ENCODE data around the gene CACNB3.

The CACNB3 gene

GRCh38 chr12:48776956-48777355 lies 41.3 kb upstream of the CACNB3 start:
- H3K4me3 ChIP-seq (ENCODE audit: insufficient read depth in 1 of 2, low read depth in 1 of 2, low read length in 2 of 2) = no peak overlapping the region
- no peak overlapping the region for H2AFZ ChIP-seq (ENCODE audit: low read depth, low read length)
- no peak overlapping the region for H4K8ac ChIP-seq (ENCODE audit: low read length)
- H3K4me2 ChIP-seq (ENCODE audit: low read length, poor library complexity, severe bottlenecking) = no peak overlapping the region
- no peak for DNase-seq
- H2BK15ac ChIP-seq (ENCODE audit: low read depth, poor library complexity, severe bottlenecking) = no peak overlapping the region
- H3K18ac ChIP-seq (ENCODE audit: low read depth in 1 of 2, low read length in 2 of 2) = no peak overlapping the region
- 93% methylated on average over 6 of the region's 6 CpGs for WGBS
- H2BK120ac ChIP-seq (ENCODE audit: low read depth, low read length) = no peak overlapping the region
- no peak overlapping the region for H4K91ac ChIP-seq (ENCODE audit: low read length)
- no peak overlapping the region for H3K9ac ChIP-seq (ENCODE audit: low read length)
- H2BK5ac ChIP-seq (ENCODE audit: low read depth, low read length, poor library complexity, severe bottlenecking) = no peak overlapping the region
- no peak overlapping the region for H3K14ac ChIP-seq (ENCODE audit: low read length in 2 of 2)
- H2AK5ac ChIP-seq (ENCODE audit: low read length, severe bottlenecking) = no peak overlapping the region
- no peak overlapping the region for H3K27ac ChIP-seq (ENCODE audit: low read length, poor library complexity, severe bottlenecking)
- no peaks in the 10 kb centered on the region for H3K27me3 ChIP-seq (ENCODE audit: control insufficient read depth in 1 of 2, insufficient read depth in 1 of 2, low read length in 2 of 2)
- H3K9me3 ChIP-seq (ENCODE audit: control insufficient read depth, low read length) = no peaks in the 10 kb centered on the region
- H2BK12ac ChIP-seq (ENCODE audit: low read length in 2 of 2) = no peak overlapping the region
- H3K4ac ChIP-seq (ENCODE audit: low read depth in 1 of 2, low read length in 2 of 2) = no peak overlapping the region
- H3K23ac ChIP-seq (ENCODE audit: low read length in 2 of 2) = no peak overlapping the region
- H3K36me3 ChIP-seq (ENCODE audit: control insufficient read depth in 1 of 2, insufficient read depth in 2 of 2, low read depth in 1 of 2, low read length in 2 of 2) = peaks cover 65 to 76% of the 10 kb centered on the region in 2 experiments
- H3K79me1 ChIP-seq (replicated peaks; ENCODE audit: low read length, poor library complexity, severe bottlenecking) = peaks cover 64% of the 10 kb centered on the region
- H3K4me1 ChIP-seq (ENCODE audit: control insufficient read depth, insufficient read depth, low read depth, low read length) = peaks cover 29% of the 10 kb centered on the region

DNA sequence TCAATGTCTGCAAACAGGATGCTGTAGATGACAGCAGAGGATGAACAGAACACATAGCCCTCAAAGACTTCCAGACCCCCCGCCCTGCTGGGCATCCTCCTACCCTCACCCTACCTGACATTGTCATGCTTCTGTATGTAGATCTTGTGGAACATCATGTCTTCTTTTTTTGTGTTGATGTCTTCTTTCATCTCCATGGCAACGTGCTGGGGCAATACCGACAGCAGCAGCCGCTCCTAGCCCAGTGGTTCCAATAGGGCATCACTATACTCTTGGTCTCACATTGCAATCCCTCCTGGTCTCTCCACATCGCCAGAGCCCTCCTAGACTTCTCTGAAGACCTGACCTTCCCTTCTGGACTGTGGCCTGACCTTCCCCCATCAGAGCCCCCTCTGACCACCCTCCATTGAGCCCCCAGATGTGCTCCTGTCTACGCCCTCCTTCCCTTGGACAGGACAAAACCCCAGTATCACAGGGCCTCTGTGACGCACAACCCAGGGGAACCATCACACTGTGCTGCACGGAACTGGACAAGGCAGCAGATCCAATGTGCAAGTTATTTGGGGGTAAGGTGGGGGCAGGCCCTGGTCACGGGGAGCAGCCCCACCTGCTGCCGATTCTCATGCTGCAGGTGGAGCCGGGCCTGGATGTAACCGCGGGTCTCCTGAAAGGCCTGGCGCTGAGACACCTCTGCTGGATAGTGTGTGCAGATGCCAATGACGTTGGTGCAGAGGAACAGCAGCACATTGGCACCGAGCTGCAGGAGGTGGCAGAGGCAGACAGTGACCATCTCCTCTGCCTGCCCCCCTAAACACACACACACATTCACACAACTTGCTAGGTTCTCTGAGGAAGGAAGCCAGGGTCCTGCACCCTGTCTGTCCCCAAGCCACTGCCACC lies 40.5 kb upstream of the CACNB3 start:
- H3K14ac ChIP-seq (ENCODE audit: low read length in 2 of 2) = no peak overlapping the region
- H2BK120ac ChIP-seq (ENCODE audit: low read depth, low read length) = no peak overlapping the region
- H3K9ac ChIP-seq (ENCODE audit: low read length) = no peak overlapping the region
- peaks cover 67% of the 10 kb centered on the region for H3K79me1 ChIP-seq (replicated peaks; ENCODE audit: low read length, poor library complexity, severe bottlenecking)
- WGBS = 86% methylated on average over 15 of the region's 16 CpGs
- no peak overlapping the region for H3K4ac ChIP-seq (ENCODE audit: low read depth in 1 of 2, low read length in 2 of 2)
- no peak overlapping the region for H2AK5ac ChIP-seq (ENCODE audit: low read length, severe bottlenecking)
- no peak overlapping the region for H2AFZ ChIP-seq (ENCODE audit: low read depth, low read length)
- H3K27ac ChIP-seq (ENCODE audit: low read length, poor library complexity, severe bottlenecking) = no peak overlapping the region
- H3K27me3 ChIP-seq (ENCODE audit: control insufficient read depth in 1 of 2, insufficient read depth in 1 of 2, low read length in 2 of 2) = no peaks in the 10 kb centered on the region
- DNase-seq = no peak
- peaks cover 65 to 79% of the 10 kb centered on the region in 2 experiments for H3K36me3 ChIP-seq (ENCODE audit: control insufficient read depth in 1 of 2, insufficient read depth in 2 of 2, low read depth in 1 of 2, low read length in 2 of 2)
- H4K91ac ChIP-seq (ENCODE audit: low read length) = peak overlapping the region; percentile 9
- H3K9me3 ChIP-seq (ENCODE audit: control insufficient read depth, low read length) = no peaks in the 10 kb centered on the region
- no peak overlapping the region for H2BK5ac ChIP-seq (ENCODE audit: low read depth, low read length, poor library complexity, severe bottlenecking)
- H3K4me3 ChIP-seq (ENCODE audit: insufficient read depth in 1 of 2, low read depth in 1 of 2, low read length in 2 of 2) = no peak overlapping the region
- no peak overlapping the region for H3K18ac ChIP-seq (ENCODE audit: low read depth in 1 of 2, low read length in 2 of 2)
- H2BK15ac ChIP-seq (ENCODE audit: low read depth, poor library complexity, severe bottlenecking) = no peak overlapping the region
- H3K4me1 ChIP-seq (ENCODE audit: control insufficient read depth, insufficient read depth, low read depth, low read length) = peaks cover 36% of the 10 kb centered on the region
- no peak overlapping the region for H3K4me2 ChIP-seq (ENCODE audit: low read length, poor library complexity, severe bottlenecking)
- H2BK12ac ChIP-seq (ENCODE audit: low read length in 2 of 2) = no peak overlapping the region
- no peak overlapping the region for H3K23ac ChIP-seq (ENCODE audit: low read length in 2 of 2)
- H4K8ac ChIP-seq (ENCODE audit: low read length) = no peak overlapping the region

GRCh38 chr12:48779869-48780268 lies 38.4 kb upstream of the CACNB3 start:
- H3K9ac ChIP-seq (ENCODE audit: low read length) = peak overlapping the region; percentile 62
- H3K27ac ChIP-seq (ENCODE audit: low read length, poor library complexity, severe bottlenecking) = peak overlapping the region; percentile 43
- peak overlapping the region; percentile 26 to 75 for H3K18ac ChIP-seq (ENCODE audit: low read depth in 1 of 2, low read length in 2 of 2)
- H3K14ac ChIP-seq (ENCODE audit: low read length in 2 of 2) = no peak overlapping the region
- peak overlapping the region in 1 of 2 experiments; percentile 4 for H3K4me3 ChIP-seq (ENCODE audit: insufficient read depth in 1 of 2, low read depth in 1 of 2, low read length in 2 of 2)
- H4K8ac ChIP-seq (ENCODE audit: low read length) = no peak overlapping the region
- 38% methylated on average over 1 of the region's 3 CpGs for WGBS
- no peak overlapping the region for H3K23ac ChIP-seq (ENCODE audit: low read length in 2 of 2)
- peak overlapping the region; percentile 70 for H2AK5ac ChIP-seq (ENCODE audit: low read length, severe bottlenecking)
- H3K4me1 ChIP-seq (ENCODE audit: control insufficient read depth, insufficient read depth, low read depth, low read length) = peaks cover 39% of the 10 kb centered on the region
- H2BK5ac ChIP-seq (ENCODE audit: low read depth, low read length, poor library complexity, severe bottlenecking) = no peak overlapping the region
- H2AFZ ChIP-seq (ENCODE audit: low read depth, low read length) = no peak overlapping the region
- no peaks in the 10 kb centered on the region for H3K27me3 ChIP-seq (ENCODE audit: control insufficient read depth in 1 of 2, insufficient read depth in 1 of 2, low read length in 2 of 2)
- DNase-seq = peak; percentile 89
- H3K36me3 ChIP-seq (ENCODE audit: control insufficient read depth in 1 of 2, insufficient read depth in 2 of 2, low read depth in 1 of 2, low read length in 2 of 2) = peaks cover 44 to 63% of the 10 kb centered on the region in 2 experiments
- H2BK12ac ChIP-seq (ENCODE audit: low read length in 2 of 2) = no peak overlapping the region
- no peaks in the 10 kb centered on the region for H3K9me3 ChIP-seq (ENCODE audit: control insufficient read depth, low read length)
- H3K4ac ChIP-seq (ENCODE audit: low read depth in 1 of 2, low read length in 2 of 2) = no peak overlapping the region
- H3K79me1 ChIP-seq (replicated peaks; ENCODE audit: low read length, poor library complexity, severe bottlenecking) = peaks cover 56% of the 10 kb centered on the region
- peak overlapping the region; percentile 67 for H2BK15ac ChIP-seq (ENCODE audit: low read depth, poor library complexity, severe bottlenecking)
- H3K4me2 ChIP-seq (ENCODE audit: low read length, poor library complexity, severe bottlenecking) = peak overlapping the region; percentile 35
- peak overlapping the region; percentile 95 for H4K91ac ChIP-seq (ENCODE audit: low read length)
- no peak overlapping the region for H2BK120ac ChIP-seq (ENCODE audit: low read depth, low read length)

GRCh38 chr12:48780381-48781025 lies 37.8 kb upstream of the CACNB3 start:
- Histone ChIP-seq H4K8ac (ENCODE audit: low read length) (peak overlapping the region; percentile 35), H3K4me1 (ENCODE audit: control insufficient read depth, insufficient read depth, low read depth, low read length) (peaks cover 36% of the 10 kb centered on the region), H3K36me3 (ENCODE audit: control insufficient read depth in 1 of 2, insufficient read depth in 2 of 2, low read depth in 1 of 2, low read length in 2 of 2) (peaks cover 37 to 56% of the 10 kb centered on the region in 2 experiments), H2AFZ (ENCODE audit: low read depth, low read length) (no peak overlapping the region), H3K4me2 (ENCODE audit: low read length, poor library complexity, severe bottlenecking) (peak overlapping the region; percentile 35), H3K9ac (ENCODE audit: low read length) (peak overlapping the region; percentile 62), H2BK15ac (ENCODE audit: low read depth, poor library complexity, severe bottlenecking) (peak overlapping the region; percentile 67), H2BK5ac (ENCODE audit: low read depth, low read length, poor library complexity, severe bottlenecking) (no peak overlapping the region), H3K4ac (ENCODE audit: low read depth in 1 of 2, low read length in 2 of 2) (peak overlapping the region; percentile 51 to 58), H3K27me3 (ENCODE audit: control insufficient read depth in 1 of 2, insufficient read depth in 1 of 2, low read length in 2 of 2) (no peaks in the 10 kb centered on the region), H3K27ac (ENCODE audit: low read length, poor library complexity, severe bottlenecking) (peak overlapping the region; percentile 43), H4K91ac (ENCODE audit: low read length) (peak overlapping the region; percentile 95), H3K9me3 (ENCODE audit: control insufficient read depth, low read length) (no peaks in the 10 kb centered on the region), H3K4me3 (ENCODE audit: insufficient read depth in 1 of 2, low read depth in 1 of 2, low read length in 2 of 2) (peak overlapping the region in 1 of 2 experiments; percentile 4), H3K23ac (ENCODE audit: low read length in 2 of 2) (no peak overlapping the region), H2BK12ac (ENCODE audit: low read length in 2 of 2) (peak overlapping the region; percentile 38 to 92), H3K18ac (ENCODE audit: low read depth in 1 of 2, low read length in 2 of 2) (peak overlapping the region; percentile 26 to 75), H3K14ac (ENCODE audit: low read length in 2 of 2) (peak overlapping the region in 1 of 2 experiments; percentile 76), H3K79me1 (replicated peaks; ENCODE audit: low read length, poor library complexity, severe bottlenecking) (peaks cover 51% of the 10 kb centered on the region), H2AK5ac (ENCODE audit: low read length, severe bottlenecking) (peak overlapping the region; percentile 70), H2BK120ac (ENCODE audit: low read depth, low read length) (peak overlapping the region; percentile 9)
- 92% methylated on average over 11 of the region's 11 CpGs for WGBS
- DNase-seq = no peak
